GM21360 (cell line): Measurements from ENCODE around the gene CD300H.
A peak's percentile ranks its signal among the peaks of the same experiment; 100 is the strongest.
"Not testable (repeated sequence)": the region's sequence is repeated elsewhere in the genome, so short reads cannot be mapped to it uniquely, and the experiment has no call there.

ENCODE experiments used
- ATAC-seq: cut with Tn5 transposase; IDR thresholded peaks from one replicate; pipeline ENCODE4 v1.9.1; 2021; ENCODE audit warnings: mild to moderate bottlenecking, moderate library complexity; ENCODE audit not compliant: unreplicated experiment

CD300H gene

GRCh38 chr17:74528491-74529199, 38.7 kb downstream of the CD300H start:
- peak; percentile 83 for ATAC-seq

GRCh38 chr17:74527756-74528155, 39.6 kb downstream of the CD300H start:
- ATAC-seq: no peak

- ATAC-seq: no peak
Observed at GRCh38 chr17:74527081-74527480, 40.2 kb downstream of the CD300H start.

GRCh38 chr17:74526681-74527080, 40.6 kb downstream of the CD300H start:
- ATAC-seq: no peak

DNA sequence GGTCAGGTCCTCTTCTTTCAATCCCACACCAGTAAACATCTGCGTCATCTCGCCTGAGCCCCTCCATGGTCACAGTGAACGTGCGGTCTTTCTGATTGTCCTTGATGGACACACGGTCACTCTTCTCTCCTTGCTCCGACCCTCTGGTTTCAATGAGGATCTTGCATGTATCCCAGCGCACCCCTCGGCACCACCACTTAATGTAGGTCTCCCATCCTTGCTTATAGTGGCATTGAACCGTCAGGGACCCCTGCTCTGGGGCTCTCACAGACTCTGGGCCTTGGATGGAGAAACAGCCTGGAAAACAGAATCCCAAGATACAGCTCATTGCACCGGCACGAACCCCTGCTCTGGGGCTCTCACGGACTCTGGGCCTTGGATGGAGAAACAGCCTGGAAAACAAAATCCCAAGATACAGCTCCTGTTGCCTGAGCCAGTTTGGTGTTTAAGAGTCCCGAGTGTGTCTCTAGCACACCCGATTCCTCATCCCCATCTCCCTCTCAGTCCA, 41.5 kb downstream of the CD300H start:
- no peak for ATAC-seq

DNA sequence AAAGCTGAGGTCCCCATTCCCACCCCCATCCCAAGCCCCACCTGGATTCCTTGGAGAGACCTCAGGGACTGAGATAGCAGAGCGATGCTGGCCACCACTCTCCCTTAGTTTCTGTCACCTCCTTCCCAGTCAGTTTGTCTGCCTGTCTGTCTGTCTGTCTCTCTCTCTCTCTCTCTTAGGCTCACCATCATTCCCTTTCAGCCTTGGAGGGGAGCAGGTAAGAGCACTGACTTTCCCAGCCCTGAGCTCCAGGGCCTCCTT, 41.9 kb downstream of the CD300H start:
- no peak for ATAC-seq

DNA sequence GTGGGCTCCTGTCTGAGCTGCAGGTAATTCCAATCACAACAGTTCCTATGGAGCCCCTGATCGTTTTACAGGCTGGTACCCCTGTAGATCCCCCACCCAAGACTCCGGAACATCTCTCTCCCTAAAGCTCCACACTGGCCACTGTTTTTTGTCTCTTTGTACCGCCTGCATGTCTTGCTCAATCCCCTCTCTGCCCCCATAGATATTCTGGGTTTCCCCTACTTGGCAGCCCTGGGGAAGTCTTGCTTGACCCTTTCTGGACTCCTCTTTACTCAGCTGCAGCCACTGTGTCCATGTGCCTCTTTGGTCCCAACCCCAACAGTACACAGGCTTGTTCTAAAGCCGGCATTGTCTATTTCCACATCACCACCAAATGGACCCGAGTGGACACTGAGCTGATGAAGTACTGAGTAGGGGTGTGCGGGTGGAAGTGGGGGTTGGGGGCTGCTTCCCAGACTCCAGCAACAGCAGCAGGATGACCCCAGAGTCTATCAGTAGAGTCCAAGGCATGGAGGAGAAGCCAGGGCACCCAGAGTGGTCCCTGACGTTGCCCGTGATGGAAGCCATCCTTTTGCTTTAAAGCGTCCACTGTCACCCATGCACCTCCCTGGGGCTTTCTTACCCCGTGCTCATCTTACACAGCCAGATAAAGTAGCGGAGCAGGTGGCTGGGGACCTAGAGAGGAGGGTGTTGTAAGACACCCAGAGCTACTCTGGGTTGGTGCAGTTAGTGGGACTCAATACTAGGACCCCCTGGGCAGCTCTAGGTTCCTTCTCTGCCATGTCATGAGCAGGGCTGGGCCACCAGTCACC, 42.5 kb downstream of the CD300H start:
- ATAC-seq: no peak

DNA sequence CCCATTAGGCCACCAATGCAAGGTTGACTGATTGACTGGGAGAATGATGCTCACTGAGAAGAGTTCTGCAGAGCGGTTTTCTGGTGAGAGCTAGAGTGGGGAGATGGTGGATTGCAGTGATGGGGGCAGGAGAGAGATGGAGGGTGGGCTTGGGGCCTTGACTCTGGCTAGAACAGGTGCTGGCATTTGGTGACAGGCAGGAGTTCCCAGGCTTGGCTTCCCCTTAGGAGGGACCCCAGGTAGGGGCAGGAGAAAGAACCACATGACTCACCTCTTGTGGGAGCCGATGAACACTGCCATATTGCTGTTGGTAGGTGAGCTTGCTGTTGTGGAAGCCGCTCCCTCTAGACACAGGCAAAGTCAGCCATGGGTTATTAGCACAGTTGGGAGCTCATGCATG, 44.0 kb downstream of the CD300H start:
- no peak for ATAC-seq

GRCh38 chr17:74522381-74523105, 44.8 kb downstream of the CD300H start:
- no peak for ATAC-seq

GRCh38 chr17:74521701-74522201, 45.6 kb downstream of the CD300H start:
- no peak for ATAC-seq

DNA sequence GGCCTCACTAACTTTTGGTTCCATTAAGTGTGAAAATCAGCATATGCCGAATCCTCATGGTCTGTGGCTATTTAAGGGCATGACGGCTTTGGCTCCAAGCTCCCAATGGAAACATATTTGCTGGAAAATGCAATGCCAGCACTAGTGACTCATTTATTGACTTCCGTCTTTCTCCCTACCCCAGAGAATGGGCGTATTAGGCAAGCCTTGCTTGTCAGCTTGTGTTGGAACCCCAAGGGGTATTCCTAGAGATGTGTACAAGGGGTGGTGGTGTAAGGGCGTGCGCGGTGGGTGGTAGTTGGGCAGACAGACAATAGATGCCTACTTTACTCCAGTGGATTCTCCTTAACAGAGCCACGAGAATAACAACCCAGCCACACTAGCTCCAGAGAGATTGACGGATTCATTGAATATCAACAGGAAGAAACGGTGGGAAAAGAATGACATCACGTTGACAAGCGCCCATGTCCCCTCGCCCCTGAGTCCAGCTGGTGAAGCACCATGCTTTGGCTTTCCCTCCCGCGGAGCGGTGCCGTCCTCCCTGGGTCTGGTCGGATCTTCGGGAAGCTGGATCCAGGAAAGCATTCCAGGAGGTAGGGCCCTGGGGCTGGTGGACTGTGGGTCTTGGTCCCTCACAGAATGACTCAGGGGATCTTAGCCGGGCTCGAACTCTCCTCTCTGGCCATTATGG, 46.4 kb downstream of the CD300H start:
- ATAC-seq: no peak

DNA sequence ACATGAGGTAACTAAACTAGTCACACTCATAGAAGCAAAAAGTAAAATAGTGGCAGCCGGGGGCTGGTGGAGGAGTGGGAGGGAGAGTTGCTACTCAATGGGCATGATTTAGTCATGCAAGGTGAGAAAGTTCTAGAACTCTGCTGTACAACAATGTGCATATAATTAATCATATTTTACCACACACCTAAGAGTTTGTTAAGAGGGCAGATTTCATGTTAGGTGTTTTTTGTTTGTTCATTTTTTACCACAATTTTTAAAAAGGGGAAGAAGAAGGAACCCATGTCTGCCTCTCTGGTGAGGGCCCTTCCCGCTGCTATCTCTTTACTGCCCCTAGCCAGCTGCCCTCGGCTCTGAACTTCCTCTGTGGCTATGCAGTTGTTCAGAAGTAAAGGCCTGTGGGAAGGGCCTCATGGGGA, 47.3 kb downstream of the CD300H start:
- no peak for ATAC-seq

GRCh38 chr17:74518413-74518981, 48.8 kb downstream of the CD300H start:
- ATAC-seq: not testable (repeated sequence)

DNA sequence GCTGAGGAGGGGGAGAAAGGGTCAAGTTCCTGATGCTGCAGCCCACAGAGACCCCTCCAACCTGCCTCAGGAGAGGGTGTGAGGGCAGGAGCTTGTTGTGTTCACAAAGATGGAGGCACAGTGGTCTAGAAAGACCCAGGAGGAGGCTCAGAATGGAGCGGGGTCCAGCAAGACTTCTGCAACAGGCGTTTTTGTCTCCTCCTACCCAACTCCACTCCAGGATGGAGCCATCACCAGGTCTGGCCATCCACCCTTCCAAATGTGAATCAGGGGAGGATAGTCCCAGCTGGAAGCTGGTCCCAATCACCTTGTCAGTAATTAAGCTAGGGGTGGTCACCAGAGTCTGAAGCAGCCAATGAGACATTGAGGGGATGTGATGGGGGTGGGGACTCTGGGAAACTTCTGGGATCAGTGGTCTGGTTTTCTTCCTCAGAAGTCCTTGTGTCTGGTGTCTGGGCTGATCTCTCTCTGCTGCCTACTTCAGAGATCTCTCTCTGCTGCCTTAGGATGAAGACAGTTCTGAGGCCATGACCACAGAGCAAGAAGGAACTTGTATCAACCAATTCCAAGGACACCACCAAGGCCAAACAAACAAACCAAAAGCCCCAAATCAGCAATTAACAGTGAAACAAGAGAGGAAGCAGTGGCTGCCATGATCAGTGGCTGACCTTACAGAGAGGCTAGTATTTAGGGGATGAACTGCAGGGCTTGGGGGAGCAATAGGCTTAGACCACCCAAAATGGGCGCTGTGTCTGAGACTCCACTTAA, 50.6 kb downstream of the CD300H start:
- no peak for ATAC-seq

DNA sequence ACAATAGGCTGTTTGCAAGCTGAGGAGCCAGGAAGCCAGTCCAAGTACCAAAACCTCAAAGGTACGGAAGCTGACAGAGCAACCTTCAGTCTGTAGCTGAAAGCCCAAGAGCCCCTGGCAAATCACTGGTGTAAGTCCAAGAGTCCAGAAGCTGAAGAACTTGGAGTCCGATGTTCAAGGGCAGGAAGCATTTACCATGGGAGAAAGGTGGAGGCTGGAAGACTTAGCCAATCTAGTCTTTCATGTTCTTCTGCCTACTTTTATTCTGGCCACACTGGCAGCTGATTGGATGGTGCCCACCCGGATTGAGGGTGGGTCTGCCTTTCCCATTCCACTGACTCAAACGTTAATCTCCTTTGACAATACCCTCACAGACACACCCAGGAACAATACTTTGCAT, 51.4 kb downstream of the CD300H start:
- no peak for ATAC-seq

GRCh38 chr17:74514632-74515334, 52.5 kb downstream of the CD300H start:
- no peak for ATAC-seq

DNA sequence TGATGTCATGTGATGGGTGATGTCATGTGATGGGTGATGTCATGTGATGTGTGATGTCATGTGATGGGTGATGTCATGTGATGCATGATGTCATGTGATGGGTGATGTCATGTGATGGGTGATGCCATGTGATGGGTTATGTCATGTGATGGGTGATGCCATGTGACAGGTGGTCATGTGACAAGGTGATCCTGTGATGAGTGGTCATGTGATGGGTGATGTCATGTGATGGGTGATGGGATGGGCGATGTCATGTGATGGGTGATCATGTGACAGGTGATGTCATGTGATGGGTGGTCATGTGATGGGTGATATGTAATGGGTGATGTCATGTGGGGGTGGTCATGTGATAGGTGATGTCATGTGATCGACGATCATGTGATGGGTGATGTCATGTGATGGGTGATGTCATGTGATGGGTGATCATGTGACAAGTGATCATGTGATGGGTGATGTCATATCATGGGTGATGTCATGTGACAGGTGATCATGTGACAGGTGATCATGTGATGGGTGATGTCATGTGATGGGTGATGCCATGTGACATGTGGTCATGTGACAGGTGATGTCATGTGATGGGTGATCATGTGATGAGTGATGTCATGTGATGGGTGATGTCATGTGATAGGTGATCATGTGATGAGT, 53.2 kb downstream of the CD300H start:
- ATAC-seq: no peak

DNA sequence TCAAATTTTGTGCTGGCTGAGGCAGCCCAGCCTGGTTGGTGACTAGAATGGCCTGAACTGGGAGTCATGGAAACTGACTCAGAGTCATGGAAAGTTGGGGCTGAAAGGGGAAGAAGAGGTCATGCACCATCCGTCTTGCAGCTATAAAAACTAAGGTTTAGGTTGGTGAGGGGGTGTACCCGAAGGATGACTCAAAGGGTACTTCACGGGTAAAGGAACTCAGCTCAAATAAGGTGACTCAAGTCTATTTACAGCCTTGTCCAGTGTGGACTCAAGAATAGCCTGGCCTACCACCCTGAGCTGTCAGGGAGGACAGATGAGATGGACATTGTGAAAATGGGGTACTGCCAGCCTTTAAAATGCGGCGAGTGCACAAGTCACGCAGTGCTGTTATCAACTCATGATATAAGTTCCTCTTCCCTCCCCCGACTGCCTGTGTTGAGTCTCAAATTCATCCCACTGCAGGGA, 54.7 kb downstream of the CD300H start:
- no peak for ATAC-seq

DNA sequence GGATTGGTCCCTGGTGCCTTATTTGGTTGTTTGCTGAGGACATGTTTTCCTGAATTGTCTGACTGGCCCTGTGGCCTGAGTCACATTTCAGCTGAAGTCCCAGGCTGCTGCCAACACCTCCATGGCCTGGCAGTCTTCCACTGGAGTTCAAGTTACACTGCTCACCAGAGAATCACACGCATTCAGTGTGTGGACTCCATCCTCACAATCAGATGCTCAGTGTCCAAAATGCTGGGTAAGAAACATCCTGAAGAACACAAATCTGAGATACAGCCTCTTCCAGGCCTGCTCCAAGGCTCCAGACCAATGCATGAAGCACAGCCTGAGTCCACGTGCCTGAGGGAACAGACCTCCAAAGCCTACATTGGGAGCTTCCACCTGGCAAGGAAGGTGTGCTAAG, 55.3 kb downstream of the CD300H start:
- no peak for ATAC-seq
